Esophagus muscularis mucosa (tissue), 4 donors: ENCODE measurements around the gene CDR2. TPM values are rescaled to one million over a fixed set of nuclear protein-coding genes. Genes with fewer than 3 reads are reported as not detected.
A peak's percentile ranks its signal among the peaks of the same experiment; 100 is the strongest.

Experiments
- DNase-seq: peaks from one replicate; pipeline ENCODE4 v3.0.0-alpha.2; 2017; ENCODE audit errors: extremely low spot score
- H3K27ac ChIP-seq, 4 donors: fragments of 200-600 bp; sonication (generic); replicated peaks in 1 of 4; 1 replicate in 3 of 4; 2 replicates in 1 of 4; pipeline ENCODE4 v1.5.1; 2016 to 2019; ENCODE audit warnings: mild to moderate bottlenecking in 1 of 4
- H3K27me3 ChIP-seq, 4 donors: fragments of 200-600 bp; sonication (generic); one replicate each; pipeline versions ENCODE4 v1.5.1 to v1.6.0; 2016 to 2019
- H3K36me3 ChIP-seq, 4 donors: fragments of 200-600 bp; sonication (generic); one replicate each; pipeline ENCODE4 v1.5.1; 2016 to 2019
- H3K4me1 ChIP-seq, 4 donors: fragments of 200-600 bp; sonication (generic); one replicate each; pipeline ENCODE4 v1.5.1; 2016 to 2019
- H3K4me3 ChIP-seq, 4 donors: fragments of 200-600 bp; sonication (generic); 1 replicate in 2 of 4; 2 replicates in 2 of 4; pipeline ENCODE4 v1.5.1; 2016 to 2019; ENCODE audit warnings: mild to moderate bottlenecking in 4 of 4, moderate library complexity in 1 of 4
- H3K9me3 ChIP-seq, 4 donors: fragments of 200-600 bp; sonication (generic); 1 replicate in 3 of 4; 2 replicates in 1 of 4; pipeline ENCODE4 v1.5.1; 2016 to 2019
- EP300 ChIP-seq: sonication (generic); formaldehyde crosslinking; IDR thresholded peaks from one replicate; pipeline ENCODE4 v1.6.1; 2017; ENCODE audit warnings: antibody characterized with exemption
- POLR2A ChIP-seq: fragments of 450-650 bp; IDR thresholded peaks from one replicate; pipeline ENCODE4 v1.6.1; 2017; ENCODE audit warnings: antibody characterized with exemption, moderate library complexity, mild to moderate bottlenecking, low read depth
- POLR2AphosphoS5 ChIP-seq, 2 donors: sonication (generic); formaldehyde crosslinking; IDR thresholded peaks; one replicate each; pipeline ENCODE4 v1.6.1; 2017; ENCODE audit warnings: antibody characterized with exemption in 2 of 2
- WGBS: methylation state at CpG from one replicate; pipeline ENCODE4 v1.1.5; 2018; 5-methylcytosine and 5-hydroxymethylcytosine counted together
- intact Hi-C: fragments of 100-400 bp; cut with DNase I; formaldehyde crosslinking; loops from one replicate; pipeline ENCODE4 v1.15.1; 2023
- total RNA-seq, 4 donors: library from RNA; depleted of rRNA; stranded (reverse); fragments of >200 nt; gene quantifications; one replicate each; pipeline versions ENCODE4 v1.1.0 to v1.2.1, GENCODE V29; 2016
- TF ChIP-seq, protein P1 (sequence below), 3 experiments: fragments of 200-600 bp in 2 of 3; fragments of 450-650 bp in 1 of 3; sonication (generic) in 2 of 3; IDR thresholded peaks; one replicate each; pipeline ENCODE4 v1.5.1; 2017 to 2019; ENCODE audit warnings: antibody characterized with exemption in 3 of 3, mild to moderate bottlenecking in 2 of 3, moderate library complexity in 1 of 3

Gene CDR2
- total RNA-seq = 10 to 100 TPM; 37.0 to 54.0 (median 39.5) TPM

DNA sequence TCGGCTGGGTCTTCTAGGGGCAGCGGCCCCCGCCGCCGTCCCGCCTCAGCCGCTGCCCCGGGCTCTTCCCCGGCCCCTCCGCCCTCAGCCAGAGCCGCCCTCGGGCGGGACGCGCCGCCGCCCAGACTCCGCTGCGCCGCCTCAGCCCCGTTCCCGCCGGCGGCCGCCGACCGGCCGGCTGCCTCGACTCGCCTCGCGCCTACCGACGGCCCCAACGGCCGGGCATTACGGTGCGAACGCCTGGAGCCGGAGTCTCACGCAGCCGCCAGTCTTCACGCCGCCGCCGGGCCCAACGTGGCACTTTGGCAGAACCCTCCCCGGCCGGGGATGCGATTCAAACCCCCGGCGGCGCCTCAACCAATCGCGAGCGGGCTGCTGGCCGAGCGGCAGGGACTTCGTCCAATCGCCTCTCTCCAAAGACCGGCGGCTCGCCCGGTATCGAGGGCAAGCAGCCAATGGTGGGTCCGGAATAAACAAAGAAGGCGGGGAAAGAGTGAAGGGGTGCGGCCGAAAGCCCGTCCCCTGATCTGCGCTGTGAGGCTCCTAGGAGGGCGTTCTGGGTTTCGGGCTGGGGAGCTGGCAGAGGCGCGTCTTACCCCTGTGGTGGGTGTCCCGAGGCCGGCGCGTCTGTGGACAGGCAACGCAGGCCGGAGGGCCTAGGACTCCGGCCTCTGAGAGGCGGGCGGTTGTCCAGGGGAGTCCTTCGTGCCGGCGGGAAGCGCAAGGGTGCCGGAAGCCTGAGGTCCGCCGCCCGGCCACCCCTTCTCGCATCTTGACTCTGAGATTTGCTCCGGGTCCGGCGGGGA, at the start of gene CDR2:
Gene CDR2, minus strand, starts transcription at position 309 of the 806 bp plus-strand sequence. CDS start 310 bp downstream, outside the sequence.
- intact Hi-C loops = loop anchor here (10.0 kb wide), 1 partner anchor 170 kb away; the partner anchor contains the start of gene EEF2K
- H3K36me3 ChIP-seq = no peaks in the 10 kb centered on the region
- peak; percentile 93 to 97 for TF ChIP-seq POLR2AphosphoS5 (IDR thresholded peaks at IDR 0.05)
- peak; percentile 72 for TF ChIP-seq POLR2A
- TF ChIP-seq, protein P1, sequence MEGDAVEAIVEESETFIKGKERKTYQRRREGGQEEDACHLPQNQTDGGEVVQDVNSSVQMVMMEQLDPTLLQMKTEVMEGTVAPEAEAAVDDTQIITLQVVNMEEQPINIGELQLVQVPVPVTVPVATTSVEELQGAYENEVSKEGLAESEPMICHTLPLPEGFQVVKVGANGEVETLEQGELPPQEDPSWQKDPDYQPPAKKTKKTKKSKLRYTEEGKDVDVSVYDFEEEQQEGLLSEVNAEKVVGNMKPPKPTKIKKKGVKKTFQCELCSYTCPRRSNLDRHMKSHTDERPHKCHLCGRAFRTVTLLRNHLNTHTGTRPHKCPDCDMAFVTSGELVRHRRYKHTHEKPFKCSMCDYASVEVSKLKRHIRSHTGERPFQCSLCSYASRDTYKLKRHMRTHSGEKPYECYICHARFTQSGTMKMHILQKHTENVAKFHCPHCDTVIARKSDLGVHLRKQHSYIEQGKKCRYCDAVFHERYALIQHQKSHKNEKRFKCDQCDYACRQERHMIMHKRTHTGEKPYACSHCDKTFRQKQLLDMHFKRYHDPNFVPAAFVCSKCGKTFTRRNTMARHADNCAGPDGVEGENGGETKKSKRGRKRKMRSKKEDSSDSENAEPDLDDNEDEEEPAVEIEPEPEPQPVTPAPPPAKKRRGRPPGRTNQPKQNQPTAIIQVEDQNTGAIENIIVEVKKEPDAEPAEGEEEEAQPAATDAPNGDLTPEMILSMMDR (IDR thresholded peaks at IDR 0.05) = no peak
- no peak for TF ChIP-seq EP300
- H3K27ac ChIP-seq = peak within 1 kb of the TSS; percentile 93 to 98 (median 95)
- no peaks in the 10 kb centered on the region for H3K27me3 ChIP-seq
- peaks cover 28 to 49% (median 46%) of the 10 kb centered on the region in 4 donors for H3K4me1 ChIP-seq
- DNase-seq = peak; percentile 100
- H3K4me3 ChIP-seq = peak within 1 kb of the TSS; percentile 74 to 99 (median 92)
- H3K9me3 ChIP-seq = no peaks in the 10 kb centered on the region
- WGBS = 1% methylated on average over 18 of the region's 96 CpGs

DNA sequence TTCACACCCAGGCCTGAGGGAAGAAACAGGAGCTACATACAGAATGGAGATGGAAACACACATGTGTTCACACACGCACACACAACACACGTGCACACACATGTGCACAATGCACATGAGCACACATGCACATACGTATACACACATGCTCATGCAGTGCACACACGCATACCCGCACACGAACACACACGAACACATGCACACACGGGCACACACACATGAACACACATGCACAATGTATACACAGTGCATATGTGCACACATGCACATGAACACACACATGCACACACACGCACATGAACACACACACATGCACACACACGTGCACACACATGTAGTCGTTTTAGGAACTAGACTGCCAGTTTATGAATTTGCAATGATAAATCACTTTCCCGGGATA, 49.3 kb upstream of the CDR2 start:
- H3K9me3 ChIP-seq = no peaks in the 10 kb centered on the region
- no peak for DNase-seq
- WGBS = 92% methylated on average over 12 of the region's 12 CpGs
- intact Hi-C loops = loop anchor here (5.0 kb wide), 1 partner anchor 41 kb away; no protein-coding TSS in a partner anchor
- H3K27ac ChIP-seq = peak overlapping the region in 3 of 4 donors; percentile 72 to 86 (median 76)
- no peak for TF ChIP-seq EP300
- TF ChIP-seq, protein P1 (IDR thresholded peaks at IDR 0.05) = no peak
- no peak for TF ChIP-seq POLR2A
- no peak for TF ChIP-seq POLR2AphosphoS5 (IDR thresholded peaks at IDR 0.05)
- H3K4me1 ChIP-seq = peaks cover 11 to 22% (median 18%) of the 10 kb centered on the region in 4 donors
- H3K4me3 ChIP-seq = no peak overlapping the region
- no peaks in the 10 kb centered on the region for H3K27me3 ChIP-seq
- H3K36me3 ChIP-seq = peaks cover 17 to 69% (median 55%) of the 10 kb centered on the region in 4 donors

DNA sequence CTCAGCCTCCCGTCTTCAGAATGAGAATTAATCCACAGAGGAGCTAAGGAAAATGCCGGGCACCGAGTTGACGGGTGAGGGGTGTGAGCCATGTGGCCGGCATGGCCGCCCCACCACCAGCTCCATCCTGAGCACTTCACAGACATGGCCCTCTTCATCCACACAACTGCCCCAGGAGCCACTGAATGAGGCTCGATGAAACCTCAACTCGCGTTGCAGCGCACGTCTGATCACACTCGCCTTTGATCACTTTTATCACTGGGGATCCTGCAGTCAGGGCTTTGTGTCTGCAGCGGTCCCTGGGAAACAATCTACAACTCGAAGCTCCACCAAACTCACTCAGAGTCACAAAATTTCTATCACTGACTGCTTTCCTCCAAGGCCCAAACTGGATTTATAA, 46.7 kb upstream of the CDR2 start:
- TF ChIP-seq, protein P1 (IDR thresholded peaks at IDR 0.05) = no peak
- TF ChIP-seq EP300 = no peak
- no peak for TF ChIP-seq POLR2AphosphoS5 (IDR thresholded peaks at IDR 0.05)
- no peak for TF ChIP-seq POLR2A
- Histone ChIP-seq H3K27me3 (no peaks in the 10 kb centered on the region), H3K9me3 (no peaks in the 10 kb centered on the region), H3K36me3 (peaks cover 6 to 47% (median 35%) of the 10 kb centered on the region in 4 donors), H3K4me1 (peaks cover 11 to 22% (median 18%) of the 10 kb centered on the region in 4 donors), H3K4me3 (no peak overlapping the region), H3K27ac (no peak overlapping the region)
- intact Hi-C loops = loop anchor here (5.0 kb wide), 1 partner anchor 39 kb away; no protein-coding TSS in a partner anchor
- WGBS = 92% methylated on average over 14 of the region's 14 CpGs
- peak; percentile 50 for DNase-seq

DNA sequence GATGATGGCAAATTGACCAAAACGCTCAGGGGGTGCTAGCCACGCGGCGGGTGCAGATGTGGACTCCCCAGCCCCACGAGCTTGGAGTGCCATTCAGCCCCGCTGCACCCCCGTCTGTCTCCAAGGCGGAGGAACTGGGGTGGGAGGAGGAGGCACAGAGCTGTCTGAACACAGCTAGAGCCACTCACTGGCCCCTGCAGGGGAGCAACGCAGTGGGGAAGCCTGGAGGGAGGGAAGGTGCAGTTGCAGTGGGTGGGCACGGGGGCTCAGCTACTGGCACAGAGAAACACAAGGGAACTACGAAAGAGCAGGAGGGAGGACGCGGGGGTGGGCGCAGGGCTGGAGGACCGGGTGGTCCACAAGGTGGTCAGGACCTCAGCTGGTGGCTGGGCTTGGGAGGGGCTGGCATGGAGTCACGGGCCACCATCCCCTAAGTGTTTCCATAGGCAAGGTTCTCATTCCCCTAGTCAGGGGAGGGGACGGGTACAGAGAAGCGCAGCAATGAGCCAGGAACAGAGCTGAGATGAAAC, 46.3 kb upstream of the CDR2 start:
- WGBS = 92% methylated on average over 18 of the region's 18 CpGs

More for the DNA sequence above, 46.3 kb upstream of the CDR2 start:
- H3K4me3 ChIP-seq = no peak overlapping the region
- H3K36me3 ChIP-seq = peaks cover 3 to 47% (median 31%) of the 10 kb centered on the region in 4 donors
- DNase-seq = no peak
- H3K27ac ChIP-seq = no peak overlapping the region
- peaks cover 11 to 21% (median 18%) of the 10 kb centered on the region in 4 donors for H3K4me1 ChIP-seq
- H3K27me3 ChIP-seq = no peaks in the 10 kb centered on the region
- intact Hi-C loops = loop anchor here (5.0 kb wide), 1 partner anchor 38 kb away; no protein-coding TSS in a partner anchor
- TF ChIP-seq, protein P1 (IDR thresholded peaks at IDR 0.05) = no peak
- TF ChIP-seq POLR2AphosphoS5 (IDR thresholded peaks at IDR 0.05) (no peak), EP300 (no peak), POLR2A (no peak)
- no peaks in the 10 kb centered on the region for H3K9me3 ChIP-seq
